Measurements from ENCODE around the gene TANGO6.

DNA sequence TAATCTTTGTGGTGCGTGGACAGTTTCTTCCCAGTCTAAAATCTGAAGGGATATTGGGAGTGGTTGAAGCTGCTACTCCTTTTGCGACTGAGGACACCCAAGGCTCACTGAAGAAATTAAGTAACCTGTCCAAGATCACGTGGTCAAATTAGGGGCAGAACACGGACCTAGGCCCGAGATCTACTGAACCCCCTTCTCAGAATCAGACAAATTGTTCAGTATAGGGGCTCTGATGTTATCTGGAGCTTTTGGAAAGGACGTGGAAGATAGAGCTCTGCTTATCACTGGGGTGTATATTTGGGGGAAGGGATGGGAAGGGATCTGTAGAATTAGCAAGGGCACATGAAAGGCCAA is 857 bp downstream of the TANGO6 start:
- TF ChIP-seq, protein P1, sequence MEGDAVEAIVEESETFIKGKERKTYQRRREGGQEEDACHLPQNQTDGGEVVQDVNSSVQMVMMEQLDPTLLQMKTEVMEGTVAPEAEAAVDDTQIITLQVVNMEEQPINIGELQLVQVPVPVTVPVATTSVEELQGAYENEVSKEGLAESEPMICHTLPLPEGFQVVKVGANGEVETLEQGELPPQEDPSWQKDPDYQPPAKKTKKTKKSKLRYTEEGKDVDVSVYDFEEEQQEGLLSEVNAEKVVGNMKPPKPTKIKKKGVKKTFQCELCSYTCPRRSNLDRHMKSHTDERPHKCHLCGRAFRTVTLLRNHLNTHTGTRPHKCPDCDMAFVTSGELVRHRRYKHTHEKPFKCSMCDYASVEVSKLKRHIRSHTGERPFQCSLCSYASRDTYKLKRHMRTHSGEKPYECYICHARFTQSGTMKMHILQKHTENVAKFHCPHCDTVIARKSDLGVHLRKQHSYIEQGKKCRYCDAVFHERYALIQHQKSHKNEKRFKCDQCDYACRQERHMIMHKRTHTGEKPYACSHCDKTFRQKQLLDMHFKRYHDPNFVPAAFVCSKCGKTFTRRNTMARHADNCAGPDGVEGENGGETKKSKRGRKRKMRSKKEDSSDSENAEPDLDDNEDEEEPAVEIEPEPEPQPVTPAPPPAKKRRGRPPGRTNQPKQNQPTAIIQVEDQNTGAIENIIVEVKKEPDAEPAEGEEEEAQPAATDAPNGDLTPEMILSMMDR (IDR thresholded peaks at IDR 0.05; ENCODE audit: low read depth, low read length, poor library complexity, severe bottlenecking): peak; percentile 39
- TF ChIP-seq EZH2phosphoT487 (IDR thresholded peaks at IDR 0.05; ENCODE audit: borderline replicate concordance, low read length): no peak

All from DOHH2 (cell line).